Heart right ventricle (tissue), 16 donors: ENCODE measurements around the gene NPDC1. TPM values are rescaled to one million over a fixed set of nuclear protein-coding genes. Genes with fewer than 3 reads are reported as not detected.

Experiments
- ATAC-seq, 8 donors: fragments of 200-7000 bp; cut with Tn5 transposase; one replicate each; pipeline ENCODE4 v1.9.1; 2020; ENCODE audit warnings: mild to moderate bottlenecking in 8 of 8, moderate library complexity in 8 of 8, moderate number of reproducible peaks in 1 of 8
- DNase-seq, 2 donors: peaks; one replicate each; pipeline ENCODE4 v3.0.0-alpha.2; 2020
- H3K27ac ChIP-seq, 10 donors: fragments of 200-600 bp; sonication (generic) in 2 of 10; one replicate each; pipeline versions ENCODE4 v1.5.0 to v1.8.0; 2020 to 2022; ENCODE audit warnings: mild to moderate bottlenecking in 3 of 10
- H3K27me3 ChIP-seq, 7 donors: fragments of 200-600 bp; one replicate each; pipeline ENCODE4 v1.8.0; 2021 to 2022; ENCODE audit warnings: mild to moderate bottlenecking in 2 of 7
- H3K36me3 ChIP-seq, 9 donors: fragments of 200-600 bp; sonication (generic) in 1 of 9; one replicate each; pipeline versions ENCODE4 v1.5.0 to v1.8.0; 2020 to 2022; ENCODE audit warnings: mild to moderate bottlenecking in 2 of 9
- H3K4me1 ChIP-seq, 9 donors: fragments of 200-600 bp; sonication (generic) in 1 of 9; one replicate each; pipeline versions ENCODE4 v1.5.0 to v1.8.0; 2020 to 2022; ENCODE audit warnings: mild to moderate bottlenecking in 4 of 9
- H3K4me3 ChIP-seq, 10 donors: fragments of 200-600 bp; sonication (generic) in 2 of 10; one replicate each; pipeline versions ENCODE4 v1.5.0 to v1.8.0; 2020 to 2022; ENCODE audit warnings: mild to moderate bottlenecking in 7 of 10, moderate library complexity in 2 of 10
- H3K9me3 ChIP-seq, 11 donors: fragments of 200-600 bp in 10 of 11; sonication (generic) in 2 of 11; one replicate each; pipeline versions ENCODE4 v1.5.0 to v1.8.0; 2013 to 2022; ENCODE audit warnings: mild to moderate bottlenecking in 2 of 11, control low read depth in 1 of 11, moderate library complexity in 1 of 11
- CTCF ChIP-seq, 9 donors: fragments of 200-600 bp; sonication (generic) in 2 of 9; IDR thresholded peaks; one replicate each; pipeline versions ENCODE4 v1.5.0 to v1.8.0; 2021 to 2022; ENCODE audit warnings: antibody characterized with exemption in 9 of 9, mild to moderate bottlenecking in 5 of 9, moderate library complexity in 1 of 9
- WGBS, 2 donors: extraction: QIAGEN DNeasy Blood & Tissue Kit; methylation state at CpG; one replicate each; pipeline ENCODE4 v1.1.7; 2013; ENCODE audit warnings: inconsistent platforms in 1 of 2; 5-methylcytosine and 5-hydroxymethylcytosine counted together
- intact Hi-C, 10 donors: fragments of 100-400 bp; cut with DNase I; formaldehyde crosslinking; loops; one replicate each; pipeline versions ENCODE4 v1.11.1 to v1.14.2; 2022
- polyA plus RNA-seq, 2 donors: library from polyadenylated mRNA; stranded (reverse); fragments of 200-250 nt; gene quantifications; one replicate each; pipeline ENCODE4 v1.2.3, GENCODE V29; 2013
- total RNA-seq, 10 donors: library from RNA; stranded (reverse); fragmentation: NEBNext Ultra II Directional in 3 of 10; extraction: Animal tissue kit (Norgen Biotek cat#: 25700) in 3 of 10; gene quantifications; one replicate each; pipeline versions ENCODE4 v1.2.1 to v1.2.4, GENCODE V29; 2021 to 2023
- donor health status: Arrhythmogenic right ventricular cardiomyopathy.
- donor health status: ischemic (EF 13 %, LVEDD 7.1; RV severe dilation, severe dysfunction).
- donor health status: healthy with polysubstance abuse.
- donor health status: DM: no; HTN: yes; CAD: no.
- donor health status: DM: no; HTN: no; CAD: no.
- donor health status: ischemic (EF 25% LVEDD 6.9; RV normal size, moderate dysfunction).
- donor health status: ischemic (EF 25% LVEDD 5.7; RV mildly dilated, moderate dysfunction).
- donor health status: healthy.
- donor health status: DM: yes; HTN: yes; CAD: no.
- donor health status: Ischemic cardiomyopathy.
- donor health status: ischemic (EF 35%, LVEDD 5.7; RV mildly dilated, moderate dysfunction).
- donor health status: nonischemic (EF 11% LVEDD 7.7; RV severe dilation, severe dysfunction).
- donor health status: DM: yes; HTN: yes; CAD: no.
- donor health status: PGD.
- donor health status: ischemic (EF 29% LVEDD 5.4; RV normal size, mild dysfunction).
- donor health status: nonischemic (EF 23%, LVEDD 6.1; RV moderate dilation, normal function).

Gene NPDC1
- total and polyA plus RNA-seq, 12 donors: 29.1 to 153 (median 54.5) TPM

- DNase-seq (peak; percentile 54 to 77), ATAC-seq (peak; percentile 16 to 59 (median 40))
- Histone ChIP-seq H3K4me3 (peak overlapping the region; percentile 44 to 88 (median 68)), H3K27ac (peak overlapping the region in 9 of 10 donors; percentile 48 to 83 (median 55)), H3K4me1 (peaks cover 12 to 52% (median 30%) of the 10 kb centered on the region in 9 donors), H3K36me3 (no peaks in the 10 kb centered on the region), H3K9me3 (no peaks in the 10 kb centered on the region), H3K27me3 (no peaks in the 10 kb centered on the region)
- whole genome bisulfite sequencing, 2 donors: 1% methylated on average over 65 to 94 of the region's 98 CpGs
- TF ChIP-seq CTCF (IDR thresholded peaks at IDR 0.05): peak in 2 of 9 donors; percentile 20 to 28
- intact Hi-C loops: loop anchor here in 3 of 10 donors (2.0 to 10.0 kb wide), 4 partner anchors 78 to 236 kb away; partner anchors contain the start of genes AJM1 (in 1 of the 3), PHPT1 (in 1 of the 3) and TMEM141 (in 1 of the 3)
Measured at GRCh38 chr9:137028263-137029057, 17.5 kb downstream of the NPDC1 start.

GRCh38 chr9:137027369-137028262, 18.4 kb downstream of the NPDC1 start, which contains the start of gene ABCA2:
Gene ABCA2 (minus strand): TSS chr9:137028237. CDS start chr9:137028140, 97 bp downstream.
- peak in 1 of 8 donors; percentile 6 for ATAC-seq
- peaks cover 0 to under 1% (median 0%) of the 10 kb centered on the region in 9 donors for H3K36me3 ChIP-seq

GRCh38 chr9:137026828-137027227, 19.1 kb downstream of the NPDC1 start:
- Histone ChIP-seq H3K27ac (peak overlapping the region in 1 of 10 donors; percentile 56), H3K4me1 (peaks cover 12 to 41% (median 30%) of the 10 kb centered on the region in 9 donors), H3K27me3 (no peaks in the 10 kb centered on the region), H3K9me3 (no peaks in the 10 kb centered on the region), H3K36me3 (peaks cover 0 to 4% (median 0%) of the 10 kb centered on the region in 9 donors), H3K4me3 (peak overlapping the region in 8 of 10 donors; percentile 55 to 70 (median 62))
- no peak for ATAC-seq
- no peak for DNase-seq
- intact Hi-C loops: loop anchor here in 2 of 10 donors (5.0 to 10.0 kb wide), 2 partner anchors 182 to 235 kb away; partner anchors contain the start of genes AJM1 (in 1 of the 2), PHPT1 (in 1 of the 2) and TMEM141 (in 1 of the 2)
- no peak for TF ChIP-seq CTCF (IDR thresholded peaks at IDR 0.05)
- WGBS, 2 donors: 82 to 83% methylated on average over 4 of the region's 4 CpGs

More at GRCh38 chr9:137027369-137028262, 18.4 kb downstream of the NPDC1 start, which contains the start of gene ABCA2:
- H3K4me1 ChIP-seq: peaks cover 12 to 49% (median 30%) of the 10 kb centered on the region in 9 donors
- peak within 1 kb of the TSS in 9 of 10 donors; percentile 48 to 83 (median 55) for H3K27ac ChIP-seq
- no peaks in the 10 kb centered on the region for H3K27me3 ChIP-seq
- 4% methylated on average over 82 to 95 of the region's 95 CpGs for WGBS, 2 donors
- peak within 1 kb of the TSS; percentile 44 to 88 (median 68) for H3K4me3 ChIP-seq
- DNase-seq: peak in 1 of 2 donors; percentile 51
- intact Hi-C loops: loop anchor here in 3 of 10 donors (2.0 to 10.0 kb wide), 4 partner anchors 77 to 235 kb away; partner anchors contain the start of genes AJM1 (in 1 of the 3), PHPT1 (in 1 of the 3) and TMEM141 (in 1 of the 3)
- H3K9me3 ChIP-seq: no peaks in the 10 kb centered on the region
- TF ChIP-seq CTCF (IDR thresholded peaks at IDR 0.05): no peak
